Esophagus muscularis mucosa (tissue), 4 donors: ENCODE data around the gene SNED1.

ENCODE experiments used
- CTCF ChIP-seq, 3 experiments: fragments of 200-600 bp in 2 of 3; fragments of 450-650 bp in 1 of 3; sonication (generic) in 2 of 3; IDR thresholded peaks; one replicate each; pipeline ENCODE4 v1.5.1; 2017 to 2019; ENCODE audit warnings: antibody characterized with exemption in 3 of 3, mild to moderate bottlenecking in 2 of 3, moderate library complexity in 1 of 3
- EP300 ChIP-seq: sonication (generic); formaldehyde crosslinking; IDR thresholded peaks from one replicate; pipeline ENCODE4 v1.6.1; 2017; ENCODE audit warnings: antibody characterized with exemption
- POLR2A ChIP-seq: fragments of 450-650 bp; IDR thresholded peaks from one replicate; pipeline ENCODE4 v1.6.1; 2017; ENCODE audit warnings: antibody characterized with exemption, moderate library complexity, mild to moderate bottlenecking, low read depth
- POLR2AphosphoS5 ChIP-seq, 2 donors: sonication (generic); formaldehyde crosslinking; IDR thresholded peaks; one replicate each; pipeline ENCODE4 v1.6.1; 2017; ENCODE audit warnings: antibody characterized with exemption in 2 of 2

DNA sequence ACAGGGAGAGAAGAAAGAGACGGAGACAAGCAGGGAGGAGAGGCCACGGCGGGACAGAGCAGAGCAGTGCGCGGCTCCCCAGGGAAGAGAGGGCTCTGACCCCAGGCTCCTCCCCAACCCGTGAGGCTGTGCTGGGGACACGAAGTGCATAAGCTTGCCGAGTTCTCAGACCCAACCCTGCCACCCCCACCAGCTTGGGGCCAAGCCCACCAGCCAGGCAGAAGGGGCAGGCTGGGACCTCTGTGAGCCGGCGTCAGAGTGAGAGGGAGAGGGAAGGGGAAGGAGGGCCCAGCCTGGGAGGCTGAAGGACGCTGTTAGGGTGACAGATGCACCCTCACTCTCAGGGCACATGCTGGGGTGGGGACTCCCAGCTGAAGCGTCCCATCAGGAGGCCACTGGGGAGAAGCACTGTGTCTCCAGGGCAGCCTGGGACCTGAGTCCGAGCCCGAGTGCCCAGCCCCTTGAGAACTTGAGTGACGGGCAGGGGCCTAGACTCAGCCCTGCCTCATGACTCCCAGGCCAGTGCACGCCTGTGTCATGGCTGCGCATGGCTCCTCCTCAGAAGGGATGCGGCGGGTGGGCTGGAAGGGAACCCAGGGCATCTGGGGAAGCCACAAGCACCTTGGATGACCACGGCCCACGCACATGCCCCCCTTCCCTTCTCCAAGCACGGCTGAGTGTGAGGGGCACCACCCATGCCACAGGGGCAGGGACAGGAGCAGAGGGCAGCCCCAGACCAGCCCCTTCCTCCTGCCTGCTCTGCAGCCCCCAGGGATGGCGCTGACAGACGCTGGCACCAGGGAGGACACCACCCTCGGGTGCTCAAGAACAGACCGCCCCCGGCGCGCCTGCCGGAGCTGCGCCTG is 72.6 kb downstream of the SNED1 start:
- no peak for TF ChIP-seq CTCF (IDR thresholded peaks at IDR 0.05)
- no peak for TF ChIP-seq POLR2A
- no peak for TF ChIP-seq EP300
- no peak for TF ChIP-seq POLR2AphosphoS5 (IDR thresholded peaks at IDR 0.05)
